GM12891 (cell line): ENCODE results near the gene GNG11.

Experiments
- POLR2A ChIP-seq: IDR thresholded peaks from 2 replicates; pipeline ENCODE4 v1.6.1; 2011; ENCODE audit warnings: low read depth, low read length, control low read depth
- POLR2AphosphoS5 ChIP-seq: IDR thresholded peaks from 2 replicates; pipeline ENCODE4 v1.6.1; 2011; ENCODE audit warnings: low read depth, low read length, control low read depth
- POU2F2 ChIP-seq: IDR thresholded peaks from 2 replicates; pipeline ENCODE4 v1.6.1; 2011; ENCODE audit warnings: low read depth, mild to moderate bottlenecking, control low read depth, low read length, moderate library complexity
- SPI1 ChIP-seq: IDR thresholded peaks from 2 replicates; pipeline ENCODE4 v1.6.1; 2011; ENCODE audit warnings: low read depth, low read length, control low read depth
- TAF1 ChIP-seq: IDR thresholded peaks from 2 replicates; pipeline ENCODE4 v1.6.1; 2011; ENCODE audit warnings: low read depth, low read length, control low read depth

GRCh38 chr7:93960986-93961385 lies 39.5 kb downstream of the GNG11 start:
- TF ChIP-seq POLR2A (no peak), SPI1 (no peak), POLR2AphosphoS5 (no peak), TAF1 (no peak), POU2F2 (no peak)
